ENCODE data around the gene OSBPL3. TPM values are rescaled to one million over a fixed set of nuclear protein-coding genes. Genes with fewer than 3 reads are reported as not detected.

Gene OSBPL3
- total RNA-seq, 1 experiment from 2014 or later = 9.2 TPM

DNA sequence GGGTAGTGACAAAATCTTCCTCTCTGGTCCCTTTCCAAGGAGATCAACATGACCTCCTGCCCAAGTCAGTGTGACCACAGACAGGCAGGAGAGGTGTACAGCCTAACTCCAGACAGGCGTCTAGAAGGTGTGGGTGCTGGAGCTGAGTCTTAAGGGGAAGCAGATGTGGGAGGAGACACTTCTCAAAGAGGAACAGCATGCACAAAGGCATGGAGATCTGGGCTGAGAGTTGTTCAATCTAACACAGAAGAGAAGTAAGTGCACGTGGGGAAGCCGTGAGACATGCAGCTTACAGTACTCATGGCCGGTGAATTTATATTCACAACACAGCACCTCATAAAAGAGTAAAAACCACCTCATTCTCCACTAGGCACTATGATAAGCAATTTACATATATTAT, 198.9 kb downstream of the OSBPL3 start:
- in situ Hi-C loops (cut with HindIII; ENCODE audit: low pct_unique_long_range_greater_than_20kb, low sequenced_read_pairs) = no loop called here

DNA sequence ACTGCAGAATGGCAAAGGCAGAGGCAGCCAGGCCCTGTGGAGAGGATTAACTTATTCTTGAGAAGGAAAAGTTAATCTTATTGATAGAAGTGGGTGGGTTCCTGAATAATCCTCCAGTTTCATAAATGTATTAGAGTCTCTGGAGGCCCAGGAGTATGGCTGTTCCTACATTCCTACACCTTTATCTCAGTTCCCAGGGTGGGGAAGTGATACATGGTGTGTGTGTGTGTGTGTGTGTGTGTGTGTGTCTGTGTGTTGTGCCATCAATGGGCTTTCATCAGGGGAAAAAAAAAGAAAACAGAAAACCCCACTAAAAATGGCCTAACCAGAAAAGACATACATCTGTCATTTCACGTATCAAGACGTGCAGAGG, 200.7 kb downstream of the OSBPL3 start:
- ATAC-seq = no peak

More for the DNA sequence above, 198.9 kb downstream of the OSBPL3 start:
- ChIA-PET CTCF (no interaction called here), POLR2A (no interaction called here)
- no peaks in the 10 kb centered on the region for H3K27me3 ChIP-seq (ENCODE audit: control insufficient read depth, insufficient read depth, low read length)
- TF ChIP-seq, protein P1, sequence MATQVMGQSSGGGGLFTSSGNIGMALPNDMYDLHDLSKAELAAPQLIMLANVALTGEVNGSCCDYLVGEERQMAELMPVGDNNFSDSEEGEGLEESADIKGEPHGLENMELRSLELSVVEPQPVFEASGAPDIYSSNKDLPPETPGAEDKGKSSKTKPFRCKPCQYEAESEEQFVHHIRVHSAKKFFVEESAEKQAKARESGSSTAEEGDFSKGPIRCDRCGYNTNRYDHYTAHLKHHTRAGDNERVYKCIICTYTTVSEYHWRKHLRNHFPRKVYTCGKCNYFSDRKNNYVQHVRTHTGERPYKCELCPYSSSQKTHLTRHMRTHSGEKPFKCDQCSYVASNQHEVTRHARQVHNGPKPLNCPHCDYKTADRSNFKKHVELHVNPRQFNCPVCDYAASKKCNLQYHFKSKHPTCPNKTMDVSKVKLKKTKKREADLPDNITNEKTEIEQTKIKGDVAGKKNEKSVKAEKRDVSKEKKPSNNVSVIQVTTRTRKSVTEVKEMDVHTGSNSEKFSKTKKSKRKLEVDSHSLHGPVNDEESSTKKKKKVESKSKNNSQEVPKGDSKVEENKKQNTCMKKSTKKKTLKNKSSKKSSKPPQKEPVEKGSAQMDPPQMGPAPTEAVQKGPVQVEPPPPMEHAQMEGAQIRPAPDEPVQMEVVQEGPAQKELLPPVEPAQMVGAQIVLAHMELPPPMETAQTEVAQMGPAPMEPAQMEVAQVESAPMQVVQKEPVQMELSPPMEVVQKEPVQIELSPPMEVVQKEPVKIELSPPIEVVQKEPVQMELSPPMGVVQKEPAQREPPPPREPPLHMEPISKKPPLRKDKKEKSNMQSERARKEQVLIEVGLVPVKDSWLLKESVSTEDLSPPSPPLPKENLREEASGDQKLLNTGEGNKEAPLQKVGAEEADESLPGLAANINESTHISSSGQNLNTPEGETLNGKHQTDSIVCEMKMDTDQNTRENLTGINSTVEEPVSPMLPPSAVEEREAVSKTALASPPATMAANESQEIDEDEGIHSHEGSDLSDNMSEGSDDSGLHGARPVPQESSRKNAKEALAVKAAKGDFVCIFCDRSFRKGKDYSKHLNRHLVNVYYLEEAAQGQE (IDR thresholded peaks at IDR 0.05; ENCODE audit: insufficient read depth in 1 of 2, low read depth in 2 of 2, low read length in 1 of 2) = no peak
- TF ChIP-seq TCF7L2 (IDR thresholded peaks at IDR 0.05; ENCODE audit: low read depth, low read length) (no peak), SIN3A (IDR thresholded peaks at IDR 0.05; ENCODE audit: borderline replicate concordance, insufficient read depth, low read depth, low read length) (no peak), POLR2AphosphoS5 (IDR thresholded peaks at IDR 0.05; ENCODE audit: low read depth, low read length) (no peak)
- TF ChIP-seq, protein P2, sequence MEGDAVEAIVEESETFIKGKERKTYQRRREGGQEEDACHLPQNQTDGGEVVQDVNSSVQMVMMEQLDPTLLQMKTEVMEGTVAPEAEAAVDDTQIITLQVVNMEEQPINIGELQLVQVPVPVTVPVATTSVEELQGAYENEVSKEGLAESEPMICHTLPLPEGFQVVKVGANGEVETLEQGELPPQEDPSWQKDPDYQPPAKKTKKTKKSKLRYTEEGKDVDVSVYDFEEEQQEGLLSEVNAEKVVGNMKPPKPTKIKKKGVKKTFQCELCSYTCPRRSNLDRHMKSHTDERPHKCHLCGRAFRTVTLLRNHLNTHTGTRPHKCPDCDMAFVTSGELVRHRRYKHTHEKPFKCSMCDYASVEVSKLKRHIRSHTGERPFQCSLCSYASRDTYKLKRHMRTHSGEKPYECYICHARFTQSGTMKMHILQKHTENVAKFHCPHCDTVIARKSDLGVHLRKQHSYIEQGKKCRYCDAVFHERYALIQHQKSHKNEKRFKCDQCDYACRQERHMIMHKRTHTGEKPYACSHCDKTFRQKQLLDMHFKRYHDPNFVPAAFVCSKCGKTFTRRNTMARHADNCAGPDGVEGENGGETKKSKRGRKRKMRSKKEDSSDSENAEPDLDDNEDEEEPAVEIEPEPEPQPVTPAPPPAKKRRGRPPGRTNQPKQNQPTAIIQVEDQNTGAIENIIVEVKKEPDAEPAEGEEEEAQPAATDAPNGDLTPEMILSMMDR (IDR thresholded peaks at IDR 0.05) = no peak
- no peaks in the 10 kb centered on the region for H3K9me3 ChIP-seq (ENCODE audit: control insufficient read depth, insufficient read depth, low read depth, low read length)
- intact Hi-C loops (cut with micrococcal nuclease; ENCODE audit: unreplicated experiment) = no loop called here
- BruUV-seq (replicated peaks) = no TSS peak
- H3K4me1 ChIP-seq (ENCODE audit: control insufficient read depth, insufficient read depth, low read length) = no peaks in the 10 kb centered on the region
- no peaks in the 10 kb centered on the region for H3K36me3 ChIP-seq (ENCODE audit: control insufficient read depth, insufficient read depth, low read length)
- no peak for ATAC-seq
- no peak overlapping the region for H3K4me3 ChIP-seq (ENCODE audit: low read depth in 2 of 2, low read length in 2 of 2)
- DNase-seq (ENCODE audit: low read depth, low spot score) = no peak
- no peak overlapping the region for H3K27ac ChIP-seq (ENCODE audit: low read length)

More for the DNA sequence above, 200.7 kb downstream of the OSBPL3 start:
- intact Hi-C loops (cut with micrococcal nuclease; ENCODE audit: unreplicated experiment) (no loop called here), in situ Hi-C loops (cut with HindIII; ENCODE audit: low pct_unique_long_range_greater_than_20kb, low sequenced_read_pairs) (no loop called here)
- no peaks in the 10 kb centered on the region for H3K36me3 ChIP-seq (ENCODE audit: control insufficient read depth, insufficient read depth, low read length)
- H3K27ac ChIP-seq (ENCODE audit: low read length) = no peak overlapping the region
- H3K4me1 ChIP-seq (ENCODE audit: control insufficient read depth, insufficient read depth, low read length) = no peaks in the 10 kb centered on the region
- DNase-seq (ENCODE audit: low read depth, low spot score) = no peak
- BruUV-seq (replicated peaks) = no TSS peak
- H3K9me3 ChIP-seq (ENCODE audit: control insufficient read depth, insufficient read depth, low read depth, low read length) = no peaks in the 10 kb centered on the region
- TF ChIP-seq SIN3A (IDR thresholded peaks at IDR 0.05; ENCODE audit: borderline replicate concordance, insufficient read depth, low read depth, low read length) (no peak), POLR2AphosphoS5 (IDR thresholded peaks at IDR 0.05; ENCODE audit: low read depth, low read length) (no peak), TCF7L2 (IDR thresholded peaks at IDR 0.05; ENCODE audit: low read depth, low read length) (no peak)
- TF ChIP-seq, protein P1 (IDR thresholded peaks at IDR 0.05; ENCODE audit: insufficient read depth in 1 of 2, low read depth in 2 of 2, low read length in 1 of 2) = no peak
- TF ChIP-seq, protein P2 (IDR thresholded peaks at IDR 0.05) = no peak
- CTCF ChIA-PET = no interaction called here
- H3K4me3 ChIP-seq (ENCODE audit: low read depth in 2 of 2, low read length in 2 of 2) = no peak overlapping the region
- H3K27me3 ChIP-seq (ENCODE audit: control insufficient read depth, insufficient read depth, low read length) = no peaks in the 10 kb centered on the region
- POLR2A ChIA-PET = no interaction called here

All from Panc1 (cell line).